Neural progenitor cell (in vitro differentiated cells): ENCODE measurements around the gene SOCS4.

ENCODE experiments used
- CTCF ChIP-seq: fragments of 200-600 bp; sonication (generic); IDR thresholded peaks from 2 replicates; pipeline ENCODE4 v1.5.1; 2017; ENCODE audit warnings: antibody characterized with exemption, mild to moderate bottlenecking
- EZH2 ChIP-seq: fragments of 200-600 bp; sonication (generic); IDR thresholded peaks from 2 replicates; pipeline ENCODE4 v1.6.1; 2017; ENCODE audit warnings: antibody characterized with exemption, mild to moderate bottlenecking, moderate library complexity
- EZH2phosphoT487 ChIP-seq: fragments of 200-600 bp; sonication (generic); IDR thresholded peaks from 2 replicates; pipeline ENCODE4 v1.6.1; 2017; ENCODE audit warnings: antibody characterized with exemption

- TF ChIP-seq CTCF: no peak
- TF ChIP-seq EZH2: no peak
- TF ChIP-seq EZH2phosphoT487: no peak
These were observed 47.6 kb downstream of the SOCS4 start for GRCh38 chr14:55074662-55075061.
